Measurements from ENCODE around the gene EML6.

GRCh38 chr2:54787270-54787669 is 63.8 kb downstream of the EML6 start:
- no peak for TF ChIP-seq CTCF (IDR thresholded peaks at IDR 0.05)
- no peak for TF ChIP-seq POLR2AphosphoS5 (IDR thresholded peaks at IDR 0.05)
